Gastrocnemius medialis (tissue), 4 donors: ENCODE results near the gene CST5.

Source experiments
- POLR2A ChIP-seq, 2 donors: fragments of 450-650 bp; IDR thresholded peaks; one replicate each; pipeline ENCODE4 v1.6.1; 2017; ENCODE audit warnings: antibody characterized with exemption in 2 of 2, mild to moderate bottlenecking in 2 of 2, moderate library complexity in 2 of 2
- TF ChIP-seq, protein P1 (sequence below), 5 experiments: fragments of 450-650 bp in 3 of 5; fragments of 200-600 bp in 2 of 5; sonication (generic) in 2 of 5; IDR thresholded peaks in 4 of 5; conservative IDR thresholded peaks in 1 of 5; 1 replicate in 4 of 5; 2 replicates in 1 of 5; pipeline ENCODE4 v1.5.1; 2016 to 2019; ENCODE audit warnings: antibody characterized with exemption in 5 of 5, mild to moderate bottlenecking in 3 of 5, moderate library complexity in 3 of 5

DNA sequence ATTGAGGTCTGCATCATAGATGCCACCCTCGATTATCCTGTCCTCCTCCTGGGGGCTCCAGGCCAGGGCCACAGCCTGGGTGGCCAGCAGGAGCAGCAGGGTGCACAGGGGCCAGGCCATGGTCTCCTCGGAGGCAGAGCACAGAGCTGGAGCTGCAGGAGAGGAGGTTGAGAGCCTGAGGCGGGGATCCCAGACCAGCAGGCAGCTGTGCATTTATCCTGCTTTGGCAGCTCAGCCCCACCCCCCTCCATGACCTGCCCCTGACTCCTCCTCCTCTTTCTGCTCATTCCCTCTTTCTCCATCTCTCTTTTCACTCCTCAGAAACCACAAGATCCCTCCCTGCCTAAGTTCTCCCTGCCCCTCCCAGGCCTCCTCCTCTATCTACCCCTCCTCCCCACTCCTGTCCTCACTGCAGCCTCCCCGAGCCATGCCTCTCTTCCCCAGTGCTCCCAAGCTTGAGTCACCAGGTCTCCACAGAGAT lies 53.0 kb downstream of the CST5 start, which contains the start of gene CST2:
- TF ChIP-seq, protein P1, sequence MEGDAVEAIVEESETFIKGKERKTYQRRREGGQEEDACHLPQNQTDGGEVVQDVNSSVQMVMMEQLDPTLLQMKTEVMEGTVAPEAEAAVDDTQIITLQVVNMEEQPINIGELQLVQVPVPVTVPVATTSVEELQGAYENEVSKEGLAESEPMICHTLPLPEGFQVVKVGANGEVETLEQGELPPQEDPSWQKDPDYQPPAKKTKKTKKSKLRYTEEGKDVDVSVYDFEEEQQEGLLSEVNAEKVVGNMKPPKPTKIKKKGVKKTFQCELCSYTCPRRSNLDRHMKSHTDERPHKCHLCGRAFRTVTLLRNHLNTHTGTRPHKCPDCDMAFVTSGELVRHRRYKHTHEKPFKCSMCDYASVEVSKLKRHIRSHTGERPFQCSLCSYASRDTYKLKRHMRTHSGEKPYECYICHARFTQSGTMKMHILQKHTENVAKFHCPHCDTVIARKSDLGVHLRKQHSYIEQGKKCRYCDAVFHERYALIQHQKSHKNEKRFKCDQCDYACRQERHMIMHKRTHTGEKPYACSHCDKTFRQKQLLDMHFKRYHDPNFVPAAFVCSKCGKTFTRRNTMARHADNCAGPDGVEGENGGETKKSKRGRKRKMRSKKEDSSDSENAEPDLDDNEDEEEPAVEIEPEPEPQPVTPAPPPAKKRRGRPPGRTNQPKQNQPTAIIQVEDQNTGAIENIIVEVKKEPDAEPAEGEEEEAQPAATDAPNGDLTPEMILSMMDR (IDR thresholded peaks at IDR 0.05 in 4 of 5, conservative IDR thresholded peaks at IDR 0.05 in 1 of 5) = no peak
- no peak for TF ChIP-seq POLR2A (IDR thresholded peaks at IDR 0.05)
